BJ (cell line): ENCODE results near the gene SERPINA5. TPM values are rescaled to one million over a fixed set of nuclear protein-coding genes. Genes with fewer than 3 reads are reported as not detected.

Experiments used
- CTCF ChIA-PET: fragments of 350-600 bp; formaldehyde crosslinking; extraction: SDS; loops from one replicate; lab custom pipeline; 2021; ENCODE audit warnings: antibody characterized with exemption, inconsistent platforms; lab: Yijun Ruan, JAX
- POLR2A ChIA-PET: fragments of 300-600 bp; sonication (Branson Sonifier 250); formaldehyde crosslinking; extraction: SDS; loops from one replicate; lab custom pipeline; 2021; ENCODE audit warnings: antibody characterized with exemption; lab: Charles Lee
- DNase-seq: peaks from one replicate; pipeline ENCODE4 v3.0.0-alpha.2; 2011; ENCODE audit warnings: low read depth
- H3K27me3 ChIP-seq: 2 replicates; pipeline ENCODE4 v1.6.0; 2011; ENCODE audit warnings: low read length; ENCODE audit not compliant: control insufficient read depth, insufficient read depth
- H3K36me3 ChIP-seq: 2 replicates; pipeline ENCODE4 v1.5.1; 2011; ENCODE audit warnings: low read length; ENCODE audit not compliant: control insufficient read depth, insufficient read depth
- H3K4me3 ChIP-seq: 2 replicates; pipeline ENCODE4 v1.5.1; 2011; ENCODE audit warnings: low read depth, mild to moderate bottlenecking, control low read depth, low read length
- polyA plus RNA-seq: library from polyadenylated mRNA; depleted of rRNA; stranded (reverse); fragments of >200 nt; gene quantifications from 2 replicates; pipeline ENCODE4 v1.2.3, GENCODE V29; 2011
- TF ChIP-seq, protein P1 (sequence below): IDR thresholded peaks from 2 replicates; pipeline ENCODE4 v1.5.1; 2011; ENCODE audit warnings: low read depth, mild to moderate bottlenecking, control low read depth, inconsistent platforms, low read length, moderate library complexity; ENCODE audit not compliant: insufficient read depth

The SERPINA5 gene
- polyA plus RNA-seq, 1 experiment: 0.09 TPM

DNA sequence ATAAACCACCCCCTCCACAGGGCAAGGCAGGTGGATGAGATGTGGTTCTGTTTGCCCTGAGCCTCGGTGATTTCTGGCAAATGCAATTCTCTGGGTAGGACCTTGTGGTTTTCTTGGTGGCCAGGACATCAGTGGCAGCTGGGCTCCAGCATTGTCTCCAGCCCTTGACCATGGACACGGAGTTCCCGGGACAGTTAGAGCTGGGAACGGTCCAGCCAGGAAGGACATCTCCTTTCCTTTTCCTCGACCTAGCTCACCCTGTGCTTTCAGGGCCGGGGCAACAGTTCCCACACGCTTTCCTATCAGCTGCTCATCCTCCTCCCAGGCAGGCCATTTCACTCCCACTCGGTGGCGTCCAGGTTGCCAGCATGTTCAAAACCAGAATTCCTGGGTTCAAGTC, 10.8 kb upstream of the SERPINA5 start:
- TF ChIP-seq, protein P1, sequence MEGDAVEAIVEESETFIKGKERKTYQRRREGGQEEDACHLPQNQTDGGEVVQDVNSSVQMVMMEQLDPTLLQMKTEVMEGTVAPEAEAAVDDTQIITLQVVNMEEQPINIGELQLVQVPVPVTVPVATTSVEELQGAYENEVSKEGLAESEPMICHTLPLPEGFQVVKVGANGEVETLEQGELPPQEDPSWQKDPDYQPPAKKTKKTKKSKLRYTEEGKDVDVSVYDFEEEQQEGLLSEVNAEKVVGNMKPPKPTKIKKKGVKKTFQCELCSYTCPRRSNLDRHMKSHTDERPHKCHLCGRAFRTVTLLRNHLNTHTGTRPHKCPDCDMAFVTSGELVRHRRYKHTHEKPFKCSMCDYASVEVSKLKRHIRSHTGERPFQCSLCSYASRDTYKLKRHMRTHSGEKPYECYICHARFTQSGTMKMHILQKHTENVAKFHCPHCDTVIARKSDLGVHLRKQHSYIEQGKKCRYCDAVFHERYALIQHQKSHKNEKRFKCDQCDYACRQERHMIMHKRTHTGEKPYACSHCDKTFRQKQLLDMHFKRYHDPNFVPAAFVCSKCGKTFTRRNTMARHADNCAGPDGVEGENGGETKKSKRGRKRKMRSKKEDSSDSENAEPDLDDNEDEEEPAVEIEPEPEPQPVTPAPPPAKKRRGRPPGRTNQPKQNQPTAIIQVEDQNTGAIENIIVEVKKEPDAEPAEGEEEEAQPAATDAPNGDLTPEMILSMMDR: no peak
- DNase-seq: no peak
- Histone ChIP-seq H3K27me3 (no peaks in the 10 kb centered on the region), H3K4me3 (no peak overlapping the region), H3K36me3 (no peaks in the 10 kb centered on the region)
- ChIA-PET POLR2A (no interaction called here), CTCF (interaction anchor here (4.8 kb wide), 1 partner anchor 21 kb away, joined by 27 read pairs; no protein-coding TSS in a partner anchor)

DNA sequence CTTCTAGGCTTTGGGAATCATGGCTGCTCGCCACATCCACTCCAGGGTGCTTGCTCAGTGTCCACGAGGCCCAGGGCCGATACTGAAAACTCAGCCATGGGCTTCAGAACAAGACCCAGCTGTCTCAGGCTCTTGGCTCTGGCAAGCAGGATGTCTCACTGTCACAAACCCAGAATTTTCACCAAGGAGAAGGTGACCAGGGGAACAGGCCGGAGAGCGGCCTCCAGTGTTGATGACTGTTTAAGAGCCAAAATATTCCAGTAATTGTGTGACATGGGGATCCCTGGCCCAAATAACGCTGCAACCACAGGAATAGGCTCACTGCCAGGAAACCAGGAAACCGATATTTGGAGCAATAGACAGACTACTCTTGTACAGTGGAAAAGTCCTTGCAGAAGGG, 9.8 kb upstream of the SERPINA5 start:
- no peaks in the 10 kb centered on the region for H3K27me3 ChIP-seq
- TF ChIP-seq, protein P1: no peak
- CTCF ChIA-PET: interaction anchor here (1.2 to 4.8 kb wide), 2 partner anchors 11 to 22 kb away, joined by 3 to 27 read pairs; no protein-coding TSS in a partner anchor
- H3K4me3 ChIP-seq: no peak overlapping the region
- POLR2A ChIA-PET: no interaction called here
- DNase-seq: no peak
- no peaks in the 10 kb centered on the region for H3K36me3 ChIP-seq

DNA sequence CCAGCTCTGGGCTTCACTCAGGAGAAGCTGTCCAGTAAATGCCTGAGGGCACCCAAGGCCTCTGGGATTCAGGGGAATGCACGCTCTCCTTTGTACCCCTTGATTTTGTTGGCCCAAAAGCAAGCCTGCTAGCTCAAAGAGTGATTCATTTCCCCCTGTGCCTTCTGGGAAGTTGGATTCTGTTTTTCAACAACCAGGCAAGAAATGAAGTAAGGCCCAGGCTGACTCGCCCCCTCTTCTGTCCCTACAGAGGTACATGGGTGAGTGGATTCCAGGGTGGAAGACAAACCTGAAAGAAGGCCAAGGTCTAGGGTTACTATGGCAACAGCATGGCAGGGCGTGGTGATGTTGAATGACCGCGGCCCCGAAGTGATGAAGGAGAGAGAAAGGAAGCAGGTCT, 9.3 kb upstream of the SERPINA5 start:
- TF ChIP-seq, protein P1: no peak
- H3K36me3 ChIP-seq: no peaks in the 10 kb centered on the region
- CTCF ChIA-PET: interaction anchor here (1.2 to 4.8 kb wide), 2 partner anchors 12 to 22 kb away, joined by 3 to 27 read pairs; no protein-coding TSS in a partner anchor
- no peak for DNase-seq
- H3K27me3 ChIP-seq: no peaks in the 10 kb centered on the region
- no peak overlapping the region for H3K4me3 ChIP-seq
- POLR2A ChIA-PET: no interaction called here

DNA sequence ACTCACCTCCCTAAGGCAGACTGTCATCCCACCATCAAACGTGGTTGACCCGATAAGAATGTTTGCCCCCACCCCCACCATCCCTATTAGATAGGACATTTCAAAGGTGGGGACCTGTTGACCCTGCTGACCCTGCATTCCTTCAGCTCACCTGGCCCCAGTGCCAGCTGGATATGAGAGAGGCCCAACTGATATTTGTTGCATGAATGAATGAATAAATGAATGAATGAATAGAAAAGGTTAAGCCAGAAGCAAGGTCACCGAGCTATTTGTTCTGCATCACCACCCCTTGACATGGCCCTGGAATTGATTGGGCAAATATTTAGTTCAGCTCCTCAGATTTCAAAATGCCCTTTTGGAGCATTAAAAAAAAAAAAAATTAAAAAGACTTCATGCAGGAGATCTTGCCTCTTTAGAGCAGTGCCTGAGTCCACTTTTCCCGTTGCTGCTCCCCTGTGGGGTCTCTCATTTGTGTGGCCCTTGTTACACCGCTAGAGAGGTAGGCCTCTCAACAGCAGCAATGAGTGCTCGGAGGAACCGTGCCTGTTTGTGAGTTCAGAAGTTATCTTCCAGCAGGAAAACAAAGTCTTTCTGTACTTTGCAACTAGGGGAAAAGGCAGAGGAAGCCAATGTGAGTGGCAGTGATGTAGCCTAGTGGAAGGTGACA, 8.5 kb upstream of the SERPINA5 start:
- TF ChIP-seq, protein P1: no peak
- Histone ChIP-seq H3K27me3 (no peaks in the 10 kb centered on the region), H3K36me3 (no peaks in the 10 kb centered on the region), H3K4me3 (no peak overlapping the region)
- CTCF ChIA-PET: interaction anchor here (4.8 kb wide), 1 partner anchor 23 kb away, joined by 27 read pairs; no protein-coding TSS in a partner anchor
- POLR2A ChIA-PET: no interaction called here
- no peak for DNase-seq

DNA sequence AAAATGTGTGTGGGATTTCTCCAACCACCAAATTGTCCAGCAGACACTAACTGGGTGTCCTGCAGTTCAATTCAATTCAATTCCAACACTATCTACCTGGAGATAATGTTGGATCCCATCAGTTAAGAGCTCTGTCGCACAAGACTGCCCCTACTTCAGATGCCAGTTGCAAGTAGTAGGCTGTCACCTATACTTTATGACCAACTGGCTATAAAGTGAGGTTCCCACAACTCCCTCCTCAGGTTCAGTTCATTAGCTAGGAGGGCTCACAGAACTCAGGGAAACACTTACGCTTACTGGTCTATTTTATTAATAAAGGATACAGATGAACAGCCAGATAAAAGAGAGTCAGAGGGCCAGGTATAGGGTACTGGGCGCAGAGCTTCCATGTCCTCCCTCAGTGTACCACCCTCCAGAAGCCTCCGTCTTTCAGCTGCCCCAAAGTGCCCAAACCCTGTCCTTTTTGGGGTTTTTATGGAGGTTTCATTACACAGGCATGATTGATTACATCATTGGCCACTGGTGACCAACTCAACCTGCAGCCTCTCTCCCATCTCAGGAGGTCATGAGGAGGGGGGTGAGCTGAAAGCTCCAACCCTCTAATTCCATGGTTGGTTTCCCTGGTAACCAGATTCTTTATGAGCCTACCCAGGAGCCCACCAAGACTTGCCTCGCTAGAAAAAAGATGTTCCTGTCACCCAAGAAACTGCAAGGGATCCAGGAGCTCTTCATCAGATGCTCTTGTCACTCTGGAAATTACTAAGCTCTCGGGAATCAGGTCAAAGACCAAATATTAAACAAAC, 7.5 kb upstream of the SERPINA5 start:
- Histone ChIP-seq H3K4me3 (no peak overlapping the region), H3K36me3 (no peaks in the 10 kb centered on the region), H3K27me3 (no peaks in the 10 kb centered on the region)
- POLR2A ChIA-PET: no interaction called here
- DNase-seq: no peak
- TF ChIP-seq, protein P1: no peak
- CTCF ChIA-PET: no interaction called here
